ENCODE results near the gene SOSTDC1.
"Not testable (repeated sequence)": the region's sequence is repeated elsewhere in the genome, so short reads cannot be mapped to it uniquely, and the experiment has no call there.

The SOSTDC1 gene

GRCh38 chr7:16465469-16466361, at the start of gene SOSTDC1:
TSS of gene SOSTDC1 (minus strand) at chr7:16465738. CDS start at chr7:16465668, 70 bp downstream.
- DNase-seq: no peak

GRCh38 chr7:16514729-16515128, 49.2 kb upstream of the SOSTDC1 start:
- no peak for DNase-seq

GRCh38 chr7:16514271-16514670, 48.7 kb upstream of the SOSTDC1 start:
- DNase-seq: no peak

GRCh38 chr7:16512097-16512496, 46.6 kb upstream of the SOSTDC1 start:
- DNase-seq: no peak

GRCh38 chr7:16511314-16511713, 45.8 kb upstream of the SOSTDC1 start:
- DNase-seq: no peak

GRCh38 chr7:16509829-16510228, 44.3 kb upstream of the SOSTDC1 start:
- DNase-seq: no peak

GRCh38 chr7:16506422-16506821, 40.9 kb upstream of the SOSTDC1 start:
- DNase-seq: not testable (repeated sequence)

GRCh38 chr7:16504019-16504418, 38.5 kb upstream of the SOSTDC1 start:
- no peak for DNase-seq

GRCh38 chr7:16502303-16502702, 36.8 kb upstream of the SOSTDC1 start:
- DNase-seq: no peak

- no peak for DNase-seq
These were observed 32.6 kb upstream of the SOSTDC1 start for GRCh38 chr7:16498122-16498521.

GRCh38 chr7:16494955-16495719, 29.6 kb upstream of the SOSTDC1 start:
- DNase-seq: no peak

GRCh38 chr7:16494551-16494950, 29.0 kb upstream of the SOSTDC1 start:
- no peak for DNase-seq

- DNase-seq: no peak
These were observed 27.7 kb upstream of the SOSTDC1 start for GRCh38 chr7:16493266-16493665.

- no peak for DNase-seq
These were observed 27.1 kb upstream of the SOSTDC1 start for GRCh38 chr7:16492513-16493062.

GRCh38 chr7:16491148-16491547, 25.6 kb upstream of the SOSTDC1 start:
- no peak for DNase-seq

GRCh38 chr7:16484453-16485158, 19.1 kb upstream of the SOSTDC1 start:
- no peak for DNase-seq

GRCh38 chr7:16479591-16479990, 14.1 kb upstream of the SOSTDC1 start:
- DNase-seq: no peak

GRCh38 chr7:16479161-16479560, 13.6 kb upstream of the SOSTDC1 start:
- no peak for DNase-seq

GRCh38 chr7:16471933-16472332, 6.4 kb upstream of the SOSTDC1 start:
- DNase-seq: no peak

GRCh38 chr7:16463949-16464715, 1.4 kb downstream of the SOSTDC1 start:
- no peak for DNase-seq

GRCh38 chr7:16463520-16463919, 2.0 kb downstream of the SOSTDC1 start:
- DNase-seq: no peak

GRCh38 chr7:16462431-16462889, 3.1 kb downstream of the SOSTDC1 start:
- no peak for DNase-seq

All from stimulated activated CD4-positive, alpha-beta T cell treated with anti-CD3 and anti-CD28 coated beads, Interleukin-4, amount 100 ng/mL, for 4 hours (primary cell).